Measurements from ENCODE around the gene GRIA4. TPM values are rescaled to one million over a fixed set of nuclear protein-coding genes. Genes with fewer than 3 reads are reported as not detected.

The GRIA4 gene
- total RNA-seq, 1 experiment from 2014 or later: 1.3 TPM

GRCh38 chr11:105667441-105667840 lies 57.6 kb downstream of the GRIA4 start:
- Histone ChIP-seq H3K36me3 (replicated peaks; ENCODE audit: control insufficient read depth, insufficient read depth, low read length) (no peaks in the 10 kb centered on the region), H3K4me3 (ENCODE audit: insufficient read depth, low read depth, low read length) (no peak overlapping the region)

GRCh38 chr11:105670811-105671210 lies 60.9 kb downstream of the GRIA4 start:
- no peak overlapping the region for H3K4me3 ChIP-seq (ENCODE audit: insufficient read depth, low read depth, low read length)
- no peak for DNase-seq
- no peaks in the 10 kb centered on the region for H3K27me3 ChIP-seq (ENCODE audit: control insufficient read depth, insufficient read depth, low read length)
- H3K36me3 ChIP-seq (replicated peaks; ENCODE audit: control insufficient read depth, insufficient read depth, low read length): no peaks in the 10 kb centered on the region

More at GRCh38 chr11:105667441-105667840, 57.6 kb downstream of the GRIA4 start:
- no peaks in the 10 kb centered on the region for H3K27me3 ChIP-seq (ENCODE audit: control insufficient read depth, insufficient read depth, low read length)
- DNase-seq: no peak

GRCh38 chr11:105673089-105673488 lies 63.2 kb downstream of the GRIA4 start:
- H3K27me3 ChIP-seq (ENCODE audit: control insufficient read depth, insufficient read depth, low read length): no peaks in the 10 kb centered on the region
- no peaks in the 10 kb centered on the region for H3K36me3 ChIP-seq (replicated peaks; ENCODE audit: control insufficient read depth, insufficient read depth, low read length)
- no peak overlapping the region for H3K4me3 ChIP-seq (ENCODE audit: insufficient read depth, low read depth, low read length)
- DNase-seq: peak; percentile 5

GRCh38 chr11:105689631-105690030 lies 79.8 kb downstream of the GRIA4 start:
- no peak overlapping the region for H3K4me3 ChIP-seq (ENCODE audit: insufficient read depth, low read depth, low read length)
- DNase-seq: no peak
- H3K27me3 ChIP-seq (ENCODE audit: control insufficient read depth, insufficient read depth, low read length): no peaks in the 10 kb centered on the region
- no peaks in the 10 kb centered on the region for H3K36me3 ChIP-seq (replicated peaks; ENCODE audit: control insufficient read depth, insufficient read depth, low read length)

GRCh38 chr11:105690467-105690866 lies 80.6 kb downstream of the GRIA4 start:
- no peak for DNase-seq
- no peaks in the 10 kb centered on the region for H3K27me3 ChIP-seq (ENCODE audit: control insufficient read depth, insufficient read depth, low read length)
- no peak overlapping the region for H3K4me3 ChIP-seq (ENCODE audit: insufficient read depth, low read depth, low read length)
- no peaks in the 10 kb centered on the region for H3K36me3 ChIP-seq (replicated peaks; ENCODE audit: control insufficient read depth, insufficient read depth, low read length)

GRCh38 chr11:105693075-105693759 lies 83.3 kb downstream of the GRIA4 start:
- Histone ChIP-seq H3K36me3 (replicated peaks; ENCODE audit: control insufficient read depth, insufficient read depth, low read length) (no peaks in the 10 kb centered on the region), H3K4me3 (ENCODE audit: insufficient read depth, low read depth, low read length) (no peak overlapping the region), H3K27me3 (ENCODE audit: control insufficient read depth, insufficient read depth, low read length) (no peaks in the 10 kb centered on the region)
- no peak for DNase-seq

- no peak for DNase-seq
- Histone ChIP-seq H3K36me3 (replicated peaks; ENCODE audit: control insufficient read depth, insufficient read depth, low read length) (no peaks in the 10 kb centered on the region), H3K27me3 (ENCODE audit: control insufficient read depth, insufficient read depth, low read length) (no peaks in the 10 kb centered on the region), H3K4me3 (ENCODE audit: insufficient read depth, low read depth, low read length) (no peak overlapping the region)
Observed at GRCh38 chr11:105696000-105696399, 86.1 kb downstream of the GRIA4 start.

- H3K4me3 ChIP-seq (ENCODE audit: insufficient read depth, low read depth, low read length): no peak overlapping the region
- no peak for DNase-seq
- H3K36me3 ChIP-seq (replicated peaks; ENCODE audit: control insufficient read depth, insufficient read depth, low read length): no peaks in the 10 kb centered on the region
- no peaks in the 10 kb centered on the region for H3K27me3 ChIP-seq (ENCODE audit: control insufficient read depth, insufficient read depth, low read length)
Observed at GRCh38 chr11:105697291-105697690, 87.4 kb downstream of the GRIA4 start.

GRCh38 chr11:105699203-105699602 lies 89.3 kb downstream of the GRIA4 start:
- Histone ChIP-seq H3K36me3 (replicated peaks; ENCODE audit: control insufficient read depth, insufficient read depth, low read length) (no peaks in the 10 kb centered on the region), H3K27me3 (ENCODE audit: control insufficient read depth, insufficient read depth, low read length) (no peaks in the 10 kb centered on the region), H3K4me3 (ENCODE audit: insufficient read depth, low read depth, low read length) (no peak overlapping the region)
- no peak for DNase-seq

- no peak for DNase-seq
- Histone ChIP-seq H3K4me3 (ENCODE audit: insufficient read depth, low read depth, low read length) (no peak overlapping the region), H3K27me3 (ENCODE audit: control insufficient read depth, insufficient read depth, low read length) (no peaks in the 10 kb centered on the region), H3K36me3 (replicated peaks; ENCODE audit: control insufficient read depth, insufficient read depth, low read length) (no peaks in the 10 kb centered on the region)
Observed at GRCh38 chr11:105700271-105700670, 90.4 kb downstream of the GRIA4 start.

- Histone ChIP-seq H3K4me3 (ENCODE audit: insufficient read depth, low read depth, low read length) (no peak overlapping the region), H3K27me3 (ENCODE audit: control insufficient read depth, insufficient read depth, low read length) (no peaks in the 10 kb centered on the region), H3K36me3 (replicated peaks; ENCODE audit: control insufficient read depth, insufficient read depth, low read length) (no peaks in the 10 kb centered on the region)
- no peak for DNase-seq
Observed at GRCh38 chr11:105701098-105701497, 91.2 kb downstream of the GRIA4 start.

GRCh38 chr11:105705786-105706530 lies 96.1 kb downstream of the GRIA4 start:
- no peaks in the 10 kb centered on the region for H3K27me3 ChIP-seq (ENCODE audit: control insufficient read depth, insufficient read depth, low read length)
- H3K4me3 ChIP-seq (ENCODE audit: insufficient read depth, low read depth, low read length): no peak overlapping the region
- H3K36me3 ChIP-seq (replicated peaks; ENCODE audit: control insufficient read depth, insufficient read depth, low read length): no peaks in the 10 kb centered on the region
- DNase-seq: no peak

- Histone ChIP-seq H3K36me3 (replicated peaks; ENCODE audit: control insufficient read depth, insufficient read depth, low read length) (no peaks in the 10 kb centered on the region), H3K27me3 (ENCODE audit: control insufficient read depth, insufficient read depth, low read length) (no peaks in the 10 kb centered on the region), H3K4me3 (ENCODE audit: insufficient read depth, low read depth, low read length) (no peak overlapping the region)
- no peak for DNase-seq
Observed at GRCh38 chr11:105713106-105713505, 103.2 kb downstream of the GRIA4 start.

GRCh38 chr11:105713696-105714095 lies 103.8 kb downstream of the GRIA4 start:
- H3K27me3 ChIP-seq (ENCODE audit: control insufficient read depth, insufficient read depth, low read length): no peaks in the 10 kb centered on the region
- DNase-seq: no peak
- no peaks in the 10 kb centered on the region for H3K36me3 ChIP-seq (replicated peaks; ENCODE audit: control insufficient read depth, insufficient read depth, low read length)
- H3K4me3 ChIP-seq (ENCODE audit: insufficient read depth, low read depth, low read length): no peak overlapping the region

GRCh38 chr11:105718641-105719040 lies 108.8 kb downstream of the GRIA4 start:
- no peaks in the 10 kb centered on the region for H3K27me3 ChIP-seq (ENCODE audit: control insufficient read depth, insufficient read depth, low read length)
- no peak overlapping the region for H3K4me3 ChIP-seq (ENCODE audit: insufficient read depth, low read depth, low read length)
- no peak for DNase-seq
- H3K36me3 ChIP-seq (replicated peaks; ENCODE audit: control insufficient read depth, insufficient read depth, low read length): no peaks in the 10 kb centered on the region

Measured in H7 (cell line).